Stimulated activated CD4-positive, alpha-beta T cell treated with anti-CD3 and anti-CD28 coated beads, Interleukin-4, amount 100 ng/mL, for 1 hour (primary cell): ENCODE results near the gene MAST3.

Source experiments
- DNase-seq: peaks from one replicate; pipeline ENCODE4 v3.0.0-alpha.2; 2020

The MAST3 gene

DNA sequence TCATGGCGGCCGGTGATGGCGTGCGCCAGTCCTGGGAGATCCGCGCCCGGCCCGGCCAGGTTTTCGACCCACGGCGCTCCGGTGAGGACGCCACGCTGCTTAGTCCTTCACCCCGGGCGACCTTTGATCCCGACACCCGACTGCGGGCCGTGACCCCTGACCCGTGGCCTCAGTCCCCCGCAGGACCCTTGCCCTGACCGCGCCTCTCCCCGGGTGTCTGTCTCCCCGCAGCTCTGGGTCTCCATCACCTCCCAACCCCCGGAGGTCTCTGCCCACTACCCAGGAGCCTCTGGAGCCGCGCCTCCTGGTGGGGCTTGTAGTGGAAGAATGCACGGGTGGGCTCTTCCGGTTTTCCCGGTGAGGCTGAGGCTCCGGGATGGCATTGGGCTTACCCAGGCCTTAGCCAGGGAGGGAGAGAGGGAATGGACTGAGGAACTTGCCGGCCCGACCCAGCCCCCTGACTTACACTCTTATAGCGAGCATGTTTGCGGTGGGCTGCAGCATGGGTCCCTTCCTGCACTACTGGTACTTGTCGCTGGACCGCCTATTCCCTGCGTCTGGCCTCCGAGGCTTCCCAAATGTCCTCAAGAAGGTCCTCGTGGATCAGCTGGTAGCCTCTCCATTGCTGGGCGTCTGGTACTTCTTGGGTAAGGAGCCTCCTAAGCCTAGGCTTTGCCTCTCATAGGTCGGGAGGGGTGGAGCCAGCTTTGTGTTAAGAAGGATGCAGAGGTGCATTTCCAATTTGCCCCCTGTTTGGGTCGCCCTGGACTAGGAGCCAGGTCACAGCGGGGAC, 96.0 kb downstream of the MAST3 start:
- DNase-seq, result no peak

GRCh38 chr19:18194181-18194530, 96.6 kb downstream of the MAST3 start:
- DNase-seq, result no peak

DNA sequence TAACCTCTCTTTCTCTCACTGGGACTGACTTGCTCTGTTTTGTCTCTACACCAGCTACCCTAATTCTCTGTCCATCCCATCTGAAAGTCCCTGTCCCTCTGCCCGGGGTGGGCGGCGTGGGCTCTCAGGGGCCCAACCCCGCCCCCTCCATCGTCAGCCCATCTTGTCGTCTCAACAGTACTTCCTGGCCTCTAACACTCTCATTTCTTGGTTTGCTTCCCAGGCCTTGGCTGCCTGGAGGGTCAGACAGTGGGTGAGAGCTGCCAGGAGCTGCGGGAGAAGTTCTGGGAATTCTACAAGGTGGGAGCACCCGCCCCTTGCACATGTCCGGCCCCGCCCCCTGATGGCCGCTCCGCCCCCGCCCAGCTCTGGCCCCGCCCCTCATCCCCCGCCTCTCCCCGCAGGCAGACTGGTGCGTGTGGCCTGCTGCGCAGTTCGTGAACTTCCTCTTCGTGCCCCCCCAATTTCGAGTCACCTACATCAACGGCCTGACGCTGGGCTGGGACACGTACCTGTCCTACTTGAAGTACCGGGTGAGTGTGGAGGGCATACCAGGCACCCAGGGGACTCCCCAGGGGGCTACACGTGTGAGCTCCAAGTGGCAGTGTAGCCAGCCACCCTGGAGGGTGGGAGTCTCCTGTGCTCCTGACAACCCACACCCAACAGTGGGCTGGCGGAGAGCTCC, 97.1 kb downstream of the MAST3 start:
- peak; percentile 43 for DNase-seq

- DNase-seq, result no peak
Measured at GRCh38 chr19:18196511-18196845, 98.9 kb downstream of the MAST3 start.

- DNase-seq, result no peak
Measured at GRCh38 chr19:18197306-18197705, 99.7 kb downstream of the MAST3 start.

- DNase-seq, result no peak
Measured at GRCh38 chr19:18197941-18198340, 100.4 kb downstream of the MAST3 start.

DNA sequence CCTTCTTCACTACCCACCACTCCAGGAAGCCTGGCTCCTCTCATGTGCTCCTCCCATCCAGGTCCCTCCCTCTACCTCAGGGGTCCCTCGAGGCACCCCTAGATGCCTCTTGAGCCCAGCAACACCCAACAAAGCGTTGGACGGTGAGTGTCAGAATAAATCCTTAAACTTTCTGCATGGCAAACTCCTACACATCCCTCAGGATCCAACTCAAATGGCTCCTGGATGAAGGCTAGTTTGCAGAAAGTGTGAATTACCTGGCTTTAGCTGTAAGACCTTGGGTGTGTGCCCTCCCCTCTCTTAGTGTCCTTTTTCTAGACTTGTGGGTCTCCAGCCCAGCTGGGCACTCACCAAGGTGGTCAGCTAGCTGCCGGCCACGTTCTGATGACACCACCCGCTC, 100.8 kb downstream of the MAST3 start:
- DNase-seq, result no peak
